Ramos (cell line): Measurements from ENCODE around the gene TDRKH.

Source experiments
- in situ Hi-C: fragments of 300-500 bp; cut with MboI; formaldehyde crosslinking; loops from one replicate; pipeline ENCODE4 v1.14.3; 2022; ENCODE audit warnings: low sequenced_read_pairs; ENCODE audit not compliant: unreplicated experiment

The TDRKH gene

GRCh38 chr1:151823175-151823574 is 32.9 kb upstream of the TDRKH start:
- in situ Hi-C loops: no loop called here

GRCh38 chr1:151822404-151822803 is 32.1 kb upstream of the TDRKH start:
- in situ Hi-C loops: no loop called here

- in situ Hi-C loops: no loop called here
These were observed 30.6 kb upstream of the TDRKH start for GRCh38 chr1:151820940-151821339.

- in situ Hi-C loops: no loop called here
These were observed 29.8 kb upstream of the TDRKH start for GRCh38 chr1:151819976-151820623.

- in situ Hi-C loops: no loop called here
These were observed 29.0 kb upstream of the TDRKH start for GRCh38 chr1:151819227-151819835.

- in situ Hi-C loops: no loop called here
These were observed 27.0 kb upstream of the TDRKH start for GRCh38 chr1:151817353-151817730.

DNA sequence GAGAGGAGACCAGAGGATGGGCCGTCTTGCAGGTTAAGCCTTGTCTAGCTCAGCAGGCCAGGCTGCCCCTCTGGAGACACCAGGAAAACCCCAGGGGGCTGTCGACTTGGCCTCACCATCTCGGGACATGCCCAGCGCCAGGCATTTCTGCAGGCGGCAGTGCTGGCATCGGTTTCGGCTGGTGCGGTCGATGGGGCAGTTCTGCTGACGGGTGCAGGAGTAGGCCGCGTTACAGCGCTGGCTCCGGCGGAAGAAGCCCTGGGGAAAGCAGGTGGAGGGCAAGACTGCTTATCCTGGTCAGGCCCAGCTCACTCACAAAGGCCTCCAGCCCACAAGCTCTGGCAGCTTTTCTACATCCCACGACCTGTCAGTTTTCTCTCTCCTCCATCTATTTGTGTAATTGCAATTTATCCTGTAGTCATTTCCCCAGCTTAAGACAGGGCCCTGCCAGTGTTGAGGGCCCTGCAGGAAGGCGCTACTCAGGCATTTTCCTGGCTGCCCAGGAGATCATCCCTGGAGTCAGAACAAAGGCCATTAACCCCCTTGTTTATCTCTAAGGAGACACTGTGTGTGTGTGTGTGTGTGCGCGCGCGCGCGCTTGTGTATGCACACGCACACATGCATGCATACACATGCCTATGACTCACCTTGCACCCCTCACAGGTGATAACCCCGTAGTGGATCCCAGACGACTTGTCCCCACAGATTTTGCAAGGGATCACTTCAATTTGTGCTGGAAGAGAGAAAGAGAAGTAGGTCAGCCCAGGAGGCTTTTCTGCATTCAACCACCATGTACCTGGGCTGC is 26.4 kb upstream of the TDRKH start:
- in situ Hi-C loops: no loop called here

DNA sequence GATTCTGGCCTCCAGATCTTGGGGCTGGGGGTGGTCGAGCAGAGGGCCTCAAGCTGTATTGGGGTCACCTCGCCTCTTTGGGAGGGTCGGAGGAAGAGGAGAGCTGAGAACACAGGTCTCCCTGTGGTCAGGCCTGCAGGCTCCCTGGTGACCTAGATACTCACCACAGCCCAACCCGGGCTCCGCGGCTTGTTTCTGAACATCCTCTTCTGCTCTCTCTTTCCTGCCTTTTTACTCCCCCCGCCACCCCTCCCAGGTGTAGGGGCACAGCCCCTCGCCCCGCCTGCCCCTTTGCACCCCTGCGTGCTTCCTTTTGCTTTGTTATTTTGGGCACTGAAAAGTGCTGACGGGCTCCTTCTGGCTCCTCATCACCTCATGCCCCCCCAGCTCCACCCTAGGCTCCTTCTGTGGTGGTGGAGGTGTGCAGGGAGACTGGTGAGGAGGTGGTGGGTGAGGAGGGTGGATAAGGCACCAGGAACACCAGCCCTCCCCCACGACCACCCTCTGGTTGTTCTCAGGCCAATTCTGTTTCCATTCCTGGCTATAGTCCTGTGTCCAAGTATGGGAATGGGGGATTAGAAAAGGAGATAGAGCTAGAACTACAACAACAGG is 25.5 kb upstream of the TDRKH start:
- in situ Hi-C loops: no loop called here

DNA sequence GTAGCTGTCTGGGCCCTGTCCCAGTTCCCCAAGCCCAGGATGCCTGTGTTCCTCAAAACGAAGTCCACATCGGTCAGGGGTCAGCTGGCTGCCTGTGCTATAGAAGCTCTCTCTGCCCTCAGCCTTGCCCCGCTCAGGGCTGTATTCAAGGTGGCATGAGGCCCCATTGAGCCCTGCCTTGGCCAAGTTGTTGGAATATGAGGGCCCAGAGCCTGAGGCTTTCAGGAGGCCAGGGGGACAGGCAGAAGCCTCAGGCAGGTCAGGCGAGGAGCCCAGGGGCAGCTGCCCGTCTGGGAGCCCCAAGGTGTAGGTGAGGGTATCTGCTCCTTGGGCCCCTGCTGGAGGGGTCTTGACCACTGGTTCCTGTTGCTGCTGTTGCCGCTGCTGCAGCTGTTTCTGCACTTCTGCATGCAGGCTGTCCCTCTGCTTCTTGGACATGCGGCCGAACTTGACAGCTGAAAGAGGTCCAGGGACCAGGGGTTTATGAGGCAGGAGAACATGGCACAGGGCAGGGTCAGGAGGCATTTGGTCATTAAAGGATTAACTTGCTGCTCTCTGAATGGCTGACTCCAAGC is 24.8 kb upstream of the TDRKH start:
- in situ Hi-C loops: no loop called here

GRCh38 chr1:151814426-151814825 is 24.1 kb upstream of the TDRKH start:
- in situ Hi-C loops: no loop called here

GRCh38 chr1:151813271-151813977 is 23.1 kb upstream of the TDRKH start:
- in situ Hi-C loops: no loop called here

GRCh38 chr1:151811181-151811580 is 20.9 kb upstream of the TDRKH start:
- in situ Hi-C loops: no loop called here

DNA sequence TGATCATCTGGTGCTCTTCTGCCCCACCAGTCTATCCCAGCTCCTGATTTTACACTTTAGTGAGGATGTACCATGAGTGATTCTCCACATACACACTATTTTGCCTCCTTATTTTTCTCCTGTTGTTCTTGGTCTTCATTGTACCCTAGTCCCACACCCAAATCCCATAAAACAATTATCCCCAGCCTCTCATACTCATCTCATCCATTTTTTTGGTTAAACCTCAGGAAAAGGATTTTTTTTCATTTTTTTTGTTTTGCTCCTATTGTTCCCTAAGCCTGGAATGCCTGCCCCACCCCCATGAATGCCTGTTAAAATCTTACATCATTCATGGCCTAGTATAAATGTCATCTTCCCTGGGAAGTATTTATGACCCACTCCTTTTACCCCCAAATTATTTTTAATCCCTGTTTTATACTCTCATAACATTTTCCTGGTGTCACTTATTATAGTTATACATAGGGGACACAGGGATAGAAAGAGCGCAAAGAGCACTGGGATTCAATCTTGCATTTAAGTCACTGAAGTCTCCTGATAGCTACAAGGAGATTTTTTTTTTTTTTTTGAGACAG is 19.8 kb upstream of the TDRKH start:
- in situ Hi-C loops: no loop called here

DNA sequence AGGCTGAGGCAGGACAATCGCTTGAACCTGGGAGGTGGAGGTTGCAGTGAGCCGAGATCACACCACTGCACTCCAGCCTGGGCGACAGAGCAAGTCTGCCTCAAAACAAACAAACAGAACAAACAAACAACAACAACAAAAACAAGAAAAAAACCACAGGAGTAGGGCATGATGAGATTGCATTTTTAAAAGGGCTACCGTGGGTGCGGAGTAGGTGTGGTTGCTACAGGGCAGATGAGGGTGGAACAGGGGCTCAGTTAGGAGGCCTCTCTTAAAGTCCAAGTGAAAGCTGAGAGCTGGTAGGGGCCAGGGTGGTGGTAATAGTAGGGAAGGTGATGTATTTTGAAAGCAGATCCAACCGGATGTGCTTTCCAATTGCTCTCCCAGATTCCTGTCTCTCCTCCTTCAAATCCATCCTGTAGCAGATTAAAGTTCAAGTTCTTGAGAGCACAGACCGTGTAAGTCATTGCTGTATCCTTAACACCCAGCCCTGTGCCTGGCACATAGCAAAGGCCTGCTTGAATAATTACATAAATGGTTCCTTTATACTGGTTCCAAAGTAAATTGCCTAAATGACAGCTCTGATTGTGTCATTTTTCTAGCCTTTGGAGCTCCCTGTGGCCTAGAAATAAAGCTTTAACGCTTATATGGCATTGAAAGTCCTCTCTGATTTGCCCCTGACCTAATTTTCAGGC is 19.1 kb upstream of the TDRKH start:
- in situ Hi-C loops: no loop called here

DNA sequence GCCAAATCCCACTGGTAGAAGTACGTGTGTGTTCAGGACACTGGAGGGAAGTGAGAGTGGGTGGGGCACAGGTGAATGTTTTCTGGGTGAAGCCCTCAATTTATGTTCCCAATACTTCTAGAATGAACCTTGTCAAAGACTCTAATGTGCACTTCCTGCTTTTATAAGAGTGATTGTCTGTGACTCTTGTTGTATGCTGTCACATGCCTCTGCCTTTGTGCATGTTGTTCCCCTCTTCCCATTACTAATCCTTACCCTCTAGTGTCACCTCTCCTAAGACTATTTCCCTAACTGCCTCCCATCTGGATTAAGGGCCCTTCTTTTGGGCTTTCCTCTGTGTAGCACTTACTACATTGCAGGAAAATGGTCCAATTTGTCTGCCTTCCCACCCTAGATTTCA is 17.5 kb upstream of the TDRKH start:
- in situ Hi-C loops: no loop called here

DNA sequence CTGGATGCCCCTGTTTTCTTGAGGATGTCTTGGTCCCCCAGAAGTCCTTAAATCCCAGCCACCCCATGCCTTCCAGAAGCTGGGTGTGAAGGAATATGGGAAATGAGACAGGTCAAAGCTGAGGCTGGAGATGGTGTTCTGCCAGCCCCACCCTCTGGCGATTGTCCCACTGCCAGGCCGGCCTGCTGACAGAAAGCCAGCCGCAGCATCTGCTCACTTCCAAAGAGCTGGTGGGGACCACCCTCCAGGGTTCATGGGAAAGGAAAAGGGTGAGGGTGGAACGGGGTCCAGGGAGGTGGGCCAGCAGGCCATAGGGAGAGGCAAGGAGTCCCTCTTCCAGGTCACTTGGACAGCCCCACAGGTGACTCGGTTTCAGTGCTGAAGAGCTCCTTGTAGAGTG is 16.8 kb upstream of the TDRKH start:
- in situ Hi-C loops: no loop called here

DNA sequence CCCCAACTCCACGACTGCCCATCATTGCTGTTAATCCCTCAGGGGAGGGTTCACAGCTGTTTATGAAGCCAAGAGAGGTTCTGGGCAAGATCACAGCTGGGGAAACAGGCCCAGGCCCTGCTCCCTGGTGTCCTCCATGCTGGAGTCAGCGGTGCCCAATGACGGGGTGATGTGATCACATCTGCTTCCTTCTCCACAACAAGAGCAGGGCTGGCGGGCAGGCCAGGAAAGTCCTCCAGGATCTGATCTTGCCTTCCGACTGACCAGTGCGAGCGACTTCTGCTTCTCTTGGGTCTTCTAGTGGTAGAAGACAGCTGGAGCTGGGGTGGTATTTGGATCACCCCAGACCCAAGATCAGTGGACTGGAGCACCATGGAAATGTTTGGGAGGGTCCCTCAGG is 15.9 kb upstream of the TDRKH start:
- in situ Hi-C loops: no loop called here

GRCh38 chr1:151805066-151805820 is 14.9 kb upstream of the TDRKH start, which contains the start of gene LINGO4:
TSS of gene LINGO4 (minus strand) at chr1:151805419. CDS start at chr1:151802704, 2,715 bp downstream.
- in situ Hi-C loops: no loop called here
